SK-N-MC (cell line): Measurements from ENCODE around the gene SCP2D1.

Experiments
- EZH2 ChIP-seq: fragments of 200-600 bp; sonication (generic); IDR thresholded peaks from one replicate; pipeline ENCODE4 v1.6.1; 2017; ENCODE audit warnings: antibody characterized with exemption
- FOXP2 ChIP-seq: optimal IDR thresholded peaks from 2 replicates; pipeline ENCODE3; 2011; ENCODE audit warnings: mild to moderate bottlenecking, moderate library complexity; ENCODE audit not compliant: insufficient read depth; ENCODE audit errors: extremely low read length, control extremely low read depth
- POLR2AphosphoS5 ChIP-seq: IDR thresholded peaks from 2 replicates; pipeline ENCODE4 v1.6.1; 2012; ENCODE audit warnings: mild to moderate bottlenecking, low read depth, low read length, borderline replicate concordance

- TF ChIP-seq POLR2AphosphoS5: no peak
- no peak for TF ChIP-seq EZH2
- no peak for TF ChIP-seq FOXP2
Measured at GRCh38 chr20:18773566-18773965, 40.0 kb upstream of the SCP2D1 start.
